HepG2 (cell line): Measurements from ENCODE around the gene TRAF4. TPM values are rescaled to one million over a fixed set of nuclear protein-coding genes. Genes with fewer than 3 reads are reported as not detected.
A peak's percentile ranks its signal among the peaks of the same experiment; 100 is the strongest.

ENCODE experiments used
- ATAC-seq: fragments of 200-7000 bp; cut with Tn5 transposase; 3 replicates; pipeline ENCODE4 v1.9.1; 2020; ENCODE audit warnings: mild to moderate bottlenecking, moderate library complexity
- BruUV-seq: library from RNA; stranded (reverse); fragments of 400-500 nt; replicated peaks from 2 replicates; lab custom pipeline; 2021; lab: Mats Ljungman, UMichigan
- CTCF ChIA-PET: fragments of 300-600 bp; formaldehyde crosslinking; extraction: SDS; loops from one replicate; lab custom pipeline; 2021; ENCODE audit warnings: low total read pairs, inconsistent platforms, low intra/inter-chr PET ratio; lab: Yijun Ruan, JAX
- POLR2A ChIA-PET: fragments of 350-600 bp; sonication (Branson Sonifier 250); formaldehyde crosslinking; loops from one replicate; lab custom pipeline; 2020; ENCODE audit warnings: antibody characterized with exemption, inconsistent platforms; lab: Yijun Ruan, JAX
- DNase-seq: peaks from one replicate; pipeline ENCODE4 v3.0.0-alpha.2; 2015; ENCODE audit warnings: low spot score
- FAIRE-seq: peaks from 3 replicates; lab custom pipeline; 2011; peaks lifted over from hg19 to GRCh38; lab: Jason Lieb, UNC
- H2AFZ ChIP-seq: one replicate; pipeline ENCODE4 v1.6.1; 2011; ENCODE audit warnings: low read length, inconsistent platforms
- H3K27ac ChIP-seq: fragments of 300-600 bp; 3 replicates; pipeline ENCODE4 v1.8.0; 2011; ENCODE audit warnings: mixed run types, mild to moderate bottlenecking, mixed read lengths, low read length, inconsistent platforms; ENCODE audit not compliant: insufficient read depth; ENCODE audit errors: extremely low read length
- H3K27me3 ChIP-seq, 2 experiments: fragments of 200-600 bp in 1 of 2; 2 replicates in 1 of 2; 3 replicates in 1 of 2; pipeline versions ENCODE4 v1.6.0 to v1.8.0; 2011; ENCODE audit warnings: low read length in 2 of 2, mild to moderate bottlenecking in 2 of 2, moderate library complexity in 2 of 2, inconsistent platforms in 1 of 2; ENCODE audit not compliant: insufficient read depth in 2 of 2, control insufficient read depth in 1 of 2
- H3K36me3 ChIP-seq, 2 experiments: fragments of 200-600 bp in 1 of 2; replicated peaks in 1 of 2; 2 replicates in 1 of 2; 3 replicates in 1 of 2; pipeline versions ENCODE4 v1.5.1 to v1.8.0; 2011; ENCODE audit warnings: low read length in 2 of 2, inconsistent platforms in 1 of 2; ENCODE audit not compliant: insufficient read depth in 2 of 2, control insufficient read depth in 1 of 2
- H3K4me1 ChIP-seq: 2 replicates; pipeline ENCODE4 v1.5.1; 2012; ENCODE audit warnings: low read length, inconsistent platforms; ENCODE audit not compliant: insufficient read depth
- H3K4me2 ChIP-seq: 2 replicates; pipeline ENCODE4 v1.6.0; 2011; ENCODE audit warnings: low read depth, low read length, inconsistent platforms
- H3K4me3 ChIP-seq, 3 experiments: fragments of 200-600 bp in 1 of 3; sonication (generic), shearing (Covaris generic) in 1 of 3; replicated peaks in 1 of 3; 2 replicates each; pipeline ENCODE4 v1.5.1; 2011 to 2016; ENCODE audit warnings: low read length in 3 of 3, inconsistent platforms in 2 of 3, low read depth in 2 of 3, mild to moderate bottlenecking in 2 of 3, control low read depth in 1 of 3, mixed read lengths in 1 of 3; ENCODE audit not compliant: insufficient read depth in 1 of 3
- H3K79me2 ChIP-seq: one replicate; pipeline ENCODE4 v1.6.1; 2011; ENCODE audit warnings: low read length, inconsistent platforms; ENCODE audit not compliant: insufficient read depth
- H3K9ac ChIP-seq: 2 replicates; pipeline ENCODE4 v1.6.0; 2011; ENCODE audit warnings: mild to moderate bottlenecking, low read depth, low read length, inconsistent platforms; ENCODE audit not compliant: insufficient read depth
- H3K9me3 ChIP-seq: 2 replicates; pipeline ENCODE4 v1.5.1; 2012; ENCODE audit warnings: mild to moderate bottlenecking, low read length
- H4K20me1 ChIP-seq: 2 replicates; pipeline ENCODE4 v1.6.0; 2011; ENCODE audit warnings: inconsistent platforms, mild to moderate bottlenecking, low read length, moderate library complexity; ENCODE audit not compliant: insufficient read depth
- AHR ChIP-seq: IDR thresholded peaks from 2 replicates; pipeline ENCODE4 v1.6.1; 2018; ENCODE audit warnings: missing genetic modification reagents, missing compliant biosample characterization
- EHMT2 ChIP-seq: fragments of 200-600 bp; sonication (generic); IDR thresholded peaks from 2 replicates; pipeline ENCODE4 v1.7.0; 2017; ENCODE audit warnings: antibody characterized with exemption, low read depth, low read length, borderline replicate concordance
- IRX3 ChIP-seq: sonication (generic); formaldehyde crosslinking; IDR thresholded peaks from 2 replicates; pipeline ENCODE4 v1.8.1; 2023; ENCODE audit warnings: mild to moderate bottlenecking, low read depth, missing genetic modification reagents, borderline replicate concordance
- ZKSCAN1 ChIP-seq: fragments of 150-350 bp; IDR thresholded peaks from 2 replicates; pipeline ENCODE4 v1.6.1; 2014; ENCODE audit warnings: low read length
- ZNF20 ChIP-seq: sonication (generic); formaldehyde crosslinking; IDR thresholded peaks from 2 replicates; pipeline ENCODE4 v1.4.0; 2020; ENCODE audit warnings: mild to moderate bottlenecking, moderate library complexity, missing genetic modification reagents
- ZNF598 ChIP-seq: sonication (generic); formaldehyde crosslinking; IDR thresholded peaks from 2 replicates; pipeline ENCODE4 v1.5.1; 2020; ENCODE audit warnings: mild to moderate bottlenecking, missing genetic modification reagents, borderline replicate concordance
- ZNF615 ChIP-seq: sonication (generic); formaldehyde crosslinking; IDR thresholded peaks from 2 replicates; pipeline ENCODE4 v1.5.0; 2020; ENCODE audit warnings: mild to moderate bottlenecking, missing genetic modification reagents, borderline replicate concordance
- ZNF781 ChIP-seq: sonication (generic); formaldehyde crosslinking; IDR thresholded peaks from 2 replicates; pipeline ENCODE4 v1.5.1; 2020; ENCODE audit warnings: borderline replicate concordance, mild to moderate bottlenecking, missing genetic modification reagents; ENCODE audit errors: not compliant biosample characterization
- ZNF883 ChIP-seq: sonication (generic); formaldehyde crosslinking; IDR thresholded peaks from 2 replicates; pipeline ENCODE4 v1.5.1; 2020; ENCODE audit warnings: mild to moderate bottlenecking, missing genetic modification reagents; ENCODE audit errors: not compliant biosample characterization
- WGBS: methylation state at CpG from one replicate; pipeline ENCODE4 v1.1.6; 2017; ENCODE audit warnings: low lambda C conversion rate; 5-methylcytosine and 5-hydroxymethylcytosine counted together
- in situ Hi-C: cut with HindIII; loops from 2 replicates; pipeline ENCODE4 v1.10.0; 2017; ENCODE audit warnings: low pct_unique_long_range_greater_than_20kb; ENCODE audit not compliant: extremely low pct_ligation_motif_present
- intact Hi-C: fragments of 100-400 bp; cut with micrococcal nuclease; formaldehyde crosslinking; loops from one replicate; pipeline ENCODE4 v1.10.0; 2022; ENCODE audit not compliant: unreplicated experiment
- polyA plus RNA-seq, 8 experiments: library from polyadenylated mRNA; depleted of rRNA in 3 of 8; stranded (reverse) in 7 of 8; unstranded in 1 of 8; fragments of >200 nt; fragmentation: Illumina TruSeq in 4 of 8; extraction: Trizol in 4 of 8; gene quantifications; 2 replicates each; pipeline versions ENCODE4 v1.2.1 to v1.2.3, GENCODE V29; 2011 to 2016; ENCODE audit warnings: low read depth in 4 of 8, missing spikeins in 1 of 8, mixed read lengths in 1 of 8; ENCODE audit not compliant: insufficient read depth in 1 of 8
- total RNA-seq, 5 experiments: library from RNA; depleted of rRNA; stranded (reverse); fragments of >200 nt; fragmentation: Illumina TruSeq; extraction: Trizol; gene quantifications; 2 replicates each; pipeline ENCODE4 v1.2.3, GENCODE V29; 2016; ENCODE audit warnings: low read depth in 1 of 5
- TF ChIP-seq, protein P1 (sequence below): sonication (generic); formaldehyde crosslinking; IDR thresholded peaks from 2 replicates; pipeline ENCODE4 v1.8.0; 2022; ENCODE audit warnings: mild to moderate bottlenecking, missing genetic modification reagents
- TF ChIP-seq, protein P2 (sequence below): sonication (generic); formaldehyde crosslinking; IDR thresholded peaks from 2 replicates; pipeline ENCODE4 v1.4.0; 2020; ENCODE audit warnings: missing genetic modification reagents
- TF ChIP-seq, protein P3 (sequence below): sonication (generic); formaldehyde crosslinking; IDR thresholded peaks from 2 replicates; pipeline ENCODE4 v1.9.0; 2022; ENCODE audit warnings: missing genetic modification reagents, mild to moderate bottlenecking, borderline replicate concordance

Gene TRAF4
- total and polyA plus RNA-seq, 2 of the 13 experiments (the other 11 are each of a cell fraction or from before 2014, with no cell fraction given): 86.0 to 89.9 TPM

DNA sequence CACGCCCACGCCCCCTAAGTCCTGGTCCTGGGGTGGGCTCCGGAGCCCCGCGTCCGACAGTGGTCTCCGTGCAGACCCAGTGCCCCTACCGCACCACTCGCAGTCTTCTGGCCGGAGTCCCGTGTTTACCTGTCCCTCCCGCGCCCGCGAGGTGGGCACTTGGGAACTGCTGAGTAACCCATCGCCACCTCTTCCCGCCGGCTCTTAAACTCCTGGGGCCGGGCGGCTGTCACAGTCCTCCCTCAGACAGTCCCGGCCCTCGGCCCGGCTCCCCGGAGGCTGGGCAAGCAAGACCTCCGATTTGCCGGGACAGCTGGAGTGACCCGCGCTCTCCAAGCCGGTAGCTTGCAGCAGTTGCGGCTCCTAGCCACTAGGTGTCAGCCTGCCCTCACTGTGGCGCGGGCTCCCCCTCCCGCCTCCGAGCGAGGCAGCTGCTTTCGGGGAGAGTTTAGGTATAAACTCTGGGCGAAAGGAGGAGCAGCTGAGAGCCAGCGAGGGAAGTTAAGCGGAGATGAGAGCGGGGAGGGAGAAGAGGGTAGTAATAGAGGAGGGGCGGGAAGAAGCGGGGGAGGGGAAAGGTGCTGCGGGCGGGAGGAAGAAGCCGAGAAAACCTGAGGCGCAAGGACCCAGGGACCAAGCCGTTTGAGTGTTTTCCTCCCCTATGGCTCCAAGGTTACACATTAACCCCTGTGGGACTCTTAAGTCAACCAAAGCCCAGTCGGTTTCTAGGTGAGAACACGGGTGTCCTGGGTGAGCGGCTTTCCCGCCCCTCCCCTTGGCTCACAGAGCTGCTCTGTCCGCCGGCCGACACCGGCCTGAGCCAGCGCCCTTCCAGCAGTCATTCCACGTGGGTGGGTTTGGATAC lies 17.0 kb upstream of the TRAF4 start (continued):
- TF ChIP-seq ZNF598 (CRISPR knock-in tag): no peak
- TF ChIP-seq ZKSCAN1: no peak
- TF ChIP-seq, protein P1, sequence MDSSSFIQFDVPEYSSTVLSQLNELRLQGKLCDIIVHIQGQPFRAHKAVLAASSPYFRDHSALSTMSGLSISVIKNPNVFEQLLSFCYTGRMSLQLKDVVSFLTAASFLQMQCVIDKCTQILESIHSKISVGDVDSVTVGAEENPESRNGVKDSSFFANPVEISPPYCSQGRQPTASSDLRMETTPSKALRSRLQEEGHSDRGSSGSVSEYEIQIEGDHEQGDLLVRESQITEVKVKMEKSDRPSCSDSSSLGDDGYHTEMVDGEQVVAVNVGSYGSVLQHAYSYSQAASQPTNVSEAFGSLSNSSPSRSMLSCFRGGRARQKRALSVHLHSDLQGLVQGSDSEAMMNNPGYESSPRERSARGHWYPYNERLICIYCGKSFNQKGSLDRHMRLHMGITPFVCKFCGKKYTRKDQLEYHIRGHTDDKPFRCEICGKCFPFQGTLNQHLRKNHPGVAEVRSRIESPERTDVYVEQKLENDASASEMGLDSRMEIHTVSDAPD (CRISPR knock-in tag): no peak
- TF ChIP-seq ZNF615 (CRISPR knock-in tag): no peak
- TF ChIP-seq EHMT2: no peak

DNA sequence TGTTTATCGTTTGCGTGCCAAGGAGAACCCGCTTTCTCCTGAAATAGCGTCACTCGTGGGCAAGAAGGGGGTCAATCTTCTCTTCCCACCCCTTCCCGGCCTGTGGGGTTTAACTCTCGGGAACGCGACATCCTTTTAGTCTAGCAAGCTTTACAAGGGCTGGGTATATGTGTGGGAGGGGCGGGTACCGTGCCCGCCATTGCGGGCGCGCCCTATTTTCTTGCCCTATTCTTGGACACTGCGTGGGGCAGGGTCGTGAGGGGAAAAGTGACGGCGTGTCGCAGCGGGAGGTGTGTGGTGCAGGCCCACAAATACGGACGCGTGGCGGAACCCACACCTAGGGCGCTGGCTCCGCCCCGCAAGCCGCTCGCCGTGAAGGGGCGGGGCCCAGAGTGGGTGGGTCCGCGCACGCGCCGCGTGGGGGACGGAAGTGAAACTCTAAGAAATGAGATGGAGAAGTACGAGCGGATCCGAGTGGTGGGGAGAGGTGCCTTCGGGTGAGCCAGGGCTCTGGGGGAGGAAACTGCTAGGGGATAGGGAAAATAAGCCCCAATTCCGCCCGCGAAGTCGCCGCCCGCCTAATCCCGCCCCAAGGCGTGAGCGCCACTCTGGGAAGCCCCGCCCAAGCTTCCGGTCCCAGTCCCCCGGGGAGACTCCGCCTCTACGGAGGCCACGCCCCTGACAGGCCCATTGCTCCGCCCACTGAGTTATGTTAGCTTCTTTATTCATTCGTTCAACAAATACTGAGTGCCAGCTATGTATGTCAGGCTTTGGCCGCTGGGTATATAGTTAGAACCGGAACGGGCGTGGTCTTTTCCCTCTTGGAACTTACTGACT lies 15.2 kb upstream of the TRAF4 start, which contains the start of gene NEK8:
Gene NEK8, plus strand, starts transcription at position 425 of the 837 bp plus-strand sequence. Its CDS starts 26 bp downstream, at position 451.
- Histone ChIP-seq H3K79me2 (peaks cover 4% of the 10 kb centered on the region), H3K27ac (peak within 1 kb of the TSS; percentile 88), H3K27me3 (no peaks in the 10 kb centered on the region; a peak in 1 of 5 replicates), H3K4me1 (peaks cover 36% of the 10 kb centered on the region), H2AFZ (no peak within 1 kb of the TSS), H3K9me3 (no peaks in the 10 kb centered on the region), H3K4me2 (peak within 1 kb of the TSS; percentile 90), H4K20me1 (peaks cover 12% of the 10 kb centered on the region), H3K4me3 (peak within 1 kb of the TSS; percentile 73 to 90 (median 87)), H3K9ac (peak within 1 kb of the TSS; percentile 79), H3K36me3 (peaks cover 2 to 11% of the 10 kb centered on the region in 2 experiments; a peak in 2 of 5 replicates)
- intact Hi-C loops (loop anchor here (1.0 kb wide), 1 partner anchor 17 kb away; no protein-coding TSS in a partner anchor), in situ Hi-C loops (loop anchor here (25.0 kb wide), 1 partner anchor 384 kb away; no protein-coding TSS in a partner anchor)
- POLR2A ChIA-PET: interaction anchor here (0.8 to 8.7 kb wide), 27 partner anchors 9 to 223 kb away, joined by 3 to 590 read pairs (median 5); partner anchors contain the start of genes BLTP2, FAM222B, FLOT2 and PHF12
- CTCF ChIA-PET: interaction anchor here (2.6 to 5.0 kb wide), 2 partner anchors 15 to 22 kb away, joined by 14 to 142 read pairs; partner anchors contain the start of gene TRAF4
- DNase-seq (peak; percentile 94), ATAC-seq (peak; percentile 13), FAIRE-seq (peak; percentile 78)
- WGBS: under 1% methylated on average over 53 of the region's 64 CpGs
- no TSS peak for BruUV-seq
- peak; percentile 26 for TF ChIP-seq ZNF781 (CRISPR knock-in tag)
- peak; percentile 67 for TF ChIP-seq ZNF883
- TF ChIP-seq, protein P2, sequence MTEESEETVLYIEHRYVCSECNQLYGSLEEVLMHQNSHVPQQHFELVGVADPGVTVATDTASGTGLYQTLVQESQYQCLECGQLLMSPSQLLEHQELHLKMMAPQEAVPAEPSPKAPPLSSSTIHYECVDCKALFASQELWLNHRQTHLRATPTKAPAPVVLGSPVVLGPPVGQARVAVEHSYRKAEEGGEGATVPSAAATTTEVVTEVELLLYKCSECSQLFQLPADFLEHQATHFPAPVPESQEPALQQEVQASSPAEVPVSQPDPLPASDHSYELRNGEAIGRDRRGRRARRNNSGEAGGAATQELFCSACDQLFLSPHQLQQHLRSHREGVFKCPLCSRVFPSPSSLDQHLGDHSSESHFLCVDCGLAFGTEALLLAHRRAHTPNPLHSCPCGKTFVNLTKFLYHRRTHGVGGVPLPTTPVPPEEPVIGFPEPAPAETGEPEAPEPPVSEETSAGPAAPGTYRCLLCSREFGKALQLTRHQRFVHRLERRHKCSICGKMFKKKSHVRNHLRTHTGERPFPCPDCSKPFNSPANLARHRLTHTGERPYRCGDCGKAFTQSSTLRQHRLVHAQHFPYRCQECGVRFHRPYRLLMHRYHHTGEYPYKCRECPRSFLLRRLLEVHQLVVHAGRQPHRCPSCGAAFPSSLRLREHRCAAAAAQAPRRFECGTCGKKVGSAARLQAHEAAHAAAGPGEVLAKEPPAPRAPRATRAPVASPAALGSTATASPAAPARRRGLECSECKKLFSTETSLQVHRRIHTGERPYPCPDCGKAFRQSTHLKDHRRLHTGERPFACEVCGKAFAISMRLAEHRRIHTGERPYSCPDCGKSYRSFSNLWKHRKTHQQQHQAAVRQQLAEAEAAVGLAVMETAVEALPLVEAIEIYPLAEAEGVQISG: no peak; the same call in 1 of the 2 replicates
- TF ChIP-seq IRX3 (CRISPR knock-in tag): peak; percentile 69; the same call in 1 of the 2 replicates
- TF ChIP-seq, protein P3, sequence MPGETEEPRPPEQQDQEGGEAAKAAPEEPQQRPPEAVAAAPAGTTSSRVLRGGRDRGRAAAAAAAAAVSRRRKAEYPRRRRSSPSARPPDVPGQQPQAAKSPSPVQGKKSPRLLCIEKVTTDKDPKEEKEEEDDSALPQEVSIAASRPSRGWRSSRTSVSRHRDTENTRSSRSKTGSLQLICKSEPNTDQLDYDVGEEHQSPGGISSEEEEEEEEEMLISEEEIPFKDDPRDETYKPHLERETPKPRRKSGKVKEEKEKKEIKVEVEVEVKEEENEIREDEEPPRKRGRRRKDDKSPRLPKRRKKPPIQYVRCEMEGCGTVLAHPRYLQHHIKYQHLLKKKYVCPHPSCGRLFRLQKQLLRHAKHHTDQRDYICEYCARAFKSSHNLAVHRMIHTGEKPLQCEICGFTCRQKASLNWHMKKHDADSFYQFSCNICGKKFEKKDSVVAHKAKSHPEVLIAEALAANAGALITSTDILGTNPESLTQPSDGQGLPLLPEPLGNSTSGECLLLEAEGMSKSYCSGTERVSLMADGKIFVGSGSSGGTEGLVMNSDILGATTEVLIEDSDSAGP: no peak; the same call in 1 of the 2 replicates
- 0 out of 2 replicates have a peak, but pooled peaks have one; percentile 9 for TF ChIP-seq AHR (CRISPR knock-in tag)
- TF ChIP-seq ZNF20 (CRISPR knock-in tag): no peak
